Activated effector memory CD4-positive, alpha-beta T cell treated with anti-CD3 and anti-CD28 coated beads, Interleukin-2, amount 50 U/mL, for 16 hours (primary cell): Measurements from ENCODE around the gene THSD4.
"Not testable (repeated sequence)": the region's sequence is repeated elsewhere in the genome, so short reads cannot be mapped to it uniquely, and the experiment has no call there.

Experiments
- DNase-seq: peaks from one replicate; pipeline ENCODE4 v3.0.0-alpha.2; 2020

THSD4 gene

GRCh38 chr15:71654042-71654719 is 538.9 kb downstream of the THSD4 start:
- no peak for DNase-seq

GRCh38 chr15:71654720-71655174 is 539.5 kb downstream of the THSD4 start:
- no peak for DNase-seq

- DNase-seq, result no peak
Observed at GRCh38 chr15:71656425-71656824, 541.2 kb downstream of the THSD4 start.

- no peak for DNase-seq
Observed at GRCh38 chr15:71657141-71657540, 541.9 kb downstream of the THSD4 start.

- DNase-seq, result no peak
Observed at GRCh38 chr15:71658036-71658435, 542.8 kb downstream of the THSD4 start.

- DNase-seq, result no peak
Observed at GRCh38 chr15:71658827-71659729, 543.8 kb downstream of the THSD4 start.

GRCh38 chr15:71659730-71660067 is 544.4 kb downstream of the THSD4 start:
- DNase-seq, result no peak

- DNase-seq, result no peak
Observed at GRCh38 chr15:71660501-71660900, 545.2 kb downstream of the THSD4 start.

- DNase-seq, result no peak
Observed at GRCh38 chr15:71662306-71662705, 547.0 kb downstream of the THSD4 start.

- no peak for DNase-seq
Observed at GRCh38 chr15:71664622-71665021, 549.4 kb downstream of the THSD4 start.

GRCh38 chr15:71666763-71667620 is 551.7 kb downstream of the THSD4 start:
- DNase-seq, result no peak

- no peak for DNase-seq
Observed at GRCh38 chr15:71669688-71670087, 554.4 kb downstream of the THSD4 start.

GRCh38 chr15:71670222-71670621 is 555.0 kb downstream of the THSD4 start:
- DNase-seq, result not testable (repeated sequence)

- no peak for DNase-seq
Observed at GRCh38 chr15:71674354-71674753, 559.1 kb downstream of the THSD4 start.

- DNase-seq, result no peak
Observed at GRCh38 chr15:71677352-71677751, 562.1 kb downstream of the THSD4 start.

- DNase-seq, result no peak
Observed at GRCh38 chr15:71677766-71678165, 562.5 kb downstream of the THSD4 start.

GRCh38 chr15:71678191-71678590 is 562.9 kb downstream of the THSD4 start:
- DNase-seq, result no peak

- no peak for DNase-seq
Observed at GRCh38 chr15:71678605-71679004, 563.3 kb downstream of the THSD4 start.

- DNase-seq, result no peak
Observed at GRCh38 chr15:71679223-71679792, 564.0 kb downstream of the THSD4 start.

GRCh38 chr15:71679793-71680353 is 564.6 kb downstream of the THSD4 start:
- no peak for DNase-seq

GRCh38 chr15:71682001-71682400 is 566.7 kb downstream of the THSD4 start:
- DNase-seq, result no peak
